22Rv1 (cell line): ENCODE results near the gene PIGB.

Experiments
- H3K27ac ChIP-seq: fragments of 450-650 bp; 2 replicates; pipeline ENCODE4 v1.5.1; 2017
- ZFX ChIP-seq: fragments of 450-650 bp; IDR thresholded peaks from 2 replicates; pipeline ENCODE4 v1.6.1; 2017; ENCODE audit warnings: antibody characterized with exemption, borderline replicate concordance
- TF ChIP-seq, protein P1 (sequence below): fragments of 450-650 bp; IDR thresholded peaks from 2 replicates; pipeline ENCODE4 v1.5.1; 2017; ENCODE audit warnings: mild to moderate bottlenecking

Gene PIGB

DNA sequence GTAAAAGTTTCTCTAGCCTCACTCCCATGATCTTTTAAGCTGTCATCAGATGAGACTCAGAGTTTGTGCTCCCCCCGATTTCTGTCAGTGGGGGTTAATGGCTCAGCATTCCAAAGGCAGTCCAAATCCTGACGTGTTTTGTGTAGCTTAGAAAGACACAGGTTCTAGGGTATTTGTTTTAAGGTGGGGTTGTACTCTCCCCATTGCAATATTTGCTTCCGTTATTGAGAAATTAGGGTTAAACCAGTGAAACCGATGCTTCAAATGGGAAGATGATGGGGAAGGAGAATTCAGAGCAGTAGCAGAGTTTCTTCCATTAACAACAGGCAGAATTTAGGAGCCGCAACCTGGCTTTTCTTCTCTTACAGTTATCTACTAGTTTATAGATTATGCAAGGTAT, 3.4 kb downstream of the PIGB start:
- TF ChIP-seq ZFX = no peak
- TF ChIP-seq, protein P1, sequence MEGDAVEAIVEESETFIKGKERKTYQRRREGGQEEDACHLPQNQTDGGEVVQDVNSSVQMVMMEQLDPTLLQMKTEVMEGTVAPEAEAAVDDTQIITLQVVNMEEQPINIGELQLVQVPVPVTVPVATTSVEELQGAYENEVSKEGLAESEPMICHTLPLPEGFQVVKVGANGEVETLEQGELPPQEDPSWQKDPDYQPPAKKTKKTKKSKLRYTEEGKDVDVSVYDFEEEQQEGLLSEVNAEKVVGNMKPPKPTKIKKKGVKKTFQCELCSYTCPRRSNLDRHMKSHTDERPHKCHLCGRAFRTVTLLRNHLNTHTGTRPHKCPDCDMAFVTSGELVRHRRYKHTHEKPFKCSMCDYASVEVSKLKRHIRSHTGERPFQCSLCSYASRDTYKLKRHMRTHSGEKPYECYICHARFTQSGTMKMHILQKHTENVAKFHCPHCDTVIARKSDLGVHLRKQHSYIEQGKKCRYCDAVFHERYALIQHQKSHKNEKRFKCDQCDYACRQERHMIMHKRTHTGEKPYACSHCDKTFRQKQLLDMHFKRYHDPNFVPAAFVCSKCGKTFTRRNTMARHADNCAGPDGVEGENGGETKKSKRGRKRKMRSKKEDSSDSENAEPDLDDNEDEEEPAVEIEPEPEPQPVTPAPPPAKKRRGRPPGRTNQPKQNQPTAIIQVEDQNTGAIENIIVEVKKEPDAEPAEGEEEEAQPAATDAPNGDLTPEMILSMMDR = no peak
- no peak overlapping the region for H3K27ac ChIP-seq

GRCh38 chr15:55327387-55327786, 8.4 kb downstream of the PIGB start:
- TF ChIP-seq ZFX = no peak
- TF ChIP-seq, protein P1 = no peak
- no peak overlapping the region for H3K27ac ChIP-seq

GRCh38 chr15:55334371-55334770, 15.3 kb downstream of the PIGB start:
- no peak overlapping the region for H3K27ac ChIP-seq
- TF ChIP-seq, protein P1 = no peak
- no peak for TF ChIP-seq ZFX

DNA sequence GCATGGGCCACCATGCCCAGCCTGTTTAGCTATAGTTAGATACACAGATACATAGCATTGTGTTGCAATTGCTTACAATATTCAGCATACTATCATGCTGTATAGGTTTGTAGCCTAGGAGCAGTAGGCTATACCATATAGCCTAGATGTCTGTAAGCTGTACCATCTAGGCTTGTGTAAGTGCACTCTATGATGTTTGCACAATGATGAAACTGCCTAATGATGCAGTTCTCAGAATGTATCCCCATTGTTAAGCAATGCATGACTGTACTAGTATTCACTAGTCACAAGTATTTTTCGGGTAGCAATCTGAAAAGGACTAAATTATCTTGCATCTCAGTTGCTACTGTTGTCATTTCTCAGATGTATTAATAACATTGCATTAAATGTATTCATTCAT, 16.0 kb downstream of the PIGB start:
- H3K27ac ChIP-seq = no peak overlapping the region
- TF ChIP-seq, protein P1 = no peak
- no peak for TF ChIP-seq ZFX

- TF ChIP-seq, protein P1 = no peak
- TF ChIP-seq ZFX = no peak
- H3K27ac ChIP-seq = no peak overlapping the region
These were observed 18.1 kb downstream of the PIGB start for GRCh38 chr15:55337160-55337559.

DNA sequence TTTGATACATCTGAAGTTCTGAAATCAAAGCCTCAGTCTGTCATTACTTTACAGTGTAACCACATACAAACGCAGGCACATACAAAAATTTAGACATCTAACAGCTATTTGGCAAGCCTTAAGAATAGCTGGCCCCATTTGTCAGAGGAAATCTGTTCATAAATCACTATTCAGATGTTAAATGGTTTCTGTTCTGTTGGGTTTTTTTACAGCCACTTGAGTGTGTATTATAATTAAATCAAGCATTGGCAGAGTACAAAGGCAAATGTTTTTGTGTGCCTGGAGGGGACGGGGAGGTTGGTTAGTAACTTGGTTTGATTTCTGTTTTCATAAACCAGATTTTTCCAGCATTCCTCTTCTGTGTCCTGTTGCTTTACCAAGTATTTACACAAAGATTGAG, 24.1 kb downstream of the PIGB start:
- TF ChIP-seq, protein P1 = no peak
- no peak for TF ChIP-seq ZFX
- no peak overlapping the region for H3K27ac ChIP-seq

GRCh38 chr15:55344206-55344605, 25.2 kb downstream of the PIGB start:
- H3K27ac ChIP-seq = no peak overlapping the region
- no peak for TF ChIP-seq ZFX
- TF ChIP-seq, protein P1 = no peak
